HG02571 (cell line): ENCODE results near the gene HS1BP3.

Experiments used
- ATAC-seq: cut with Tn5 transposase; IDR thresholded peaks from one replicate; pipeline ENCODE4 v1.9.1; 2021; ENCODE audit warnings: mild to moderate bottlenecking, moderate library complexity; ENCODE audit not compliant: unreplicated experiment

HS1BP3 gene

DNA sequence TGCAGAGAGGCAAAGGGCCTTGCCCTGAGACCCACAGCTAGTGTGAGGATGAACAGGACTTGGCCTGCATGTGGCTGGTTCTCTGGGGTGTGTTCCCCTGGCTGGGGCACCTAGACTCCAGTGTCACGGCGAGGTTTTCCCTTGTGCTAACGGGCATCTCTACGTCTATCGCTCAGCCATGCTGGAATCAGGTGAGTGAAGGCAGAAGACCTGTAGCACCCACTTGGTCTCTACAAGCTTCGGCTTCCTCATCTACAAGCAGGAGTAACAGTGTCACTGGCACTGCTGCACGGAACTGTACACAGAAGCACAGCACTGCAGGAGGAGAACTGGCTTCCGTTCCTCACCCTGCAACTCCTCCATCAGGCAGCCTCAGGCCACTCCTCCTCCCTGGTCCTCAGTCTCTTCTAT, 30.6 kb downstream of the HS1BP3 start:
- no peak for ATAC-seq

DNA sequence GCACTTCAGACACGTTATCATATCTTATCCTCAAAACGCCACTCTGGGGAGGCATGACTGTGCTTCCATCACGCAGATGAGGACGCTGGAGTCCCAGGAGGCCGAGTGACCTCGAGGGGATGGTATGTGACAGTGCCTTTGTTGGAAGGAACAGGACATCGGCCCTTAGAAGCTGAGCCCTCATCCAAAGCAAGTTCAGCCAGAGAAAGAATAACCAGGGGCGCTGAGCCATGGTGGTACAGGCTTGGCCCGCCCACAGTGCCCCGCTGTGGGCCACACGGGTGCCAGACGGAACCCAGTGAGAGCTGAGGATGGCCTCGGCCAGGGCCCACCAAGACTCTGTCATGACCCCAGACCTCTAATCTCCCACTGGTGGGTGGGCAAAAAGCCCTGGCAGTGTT, 31.3 kb downstream of the HS1BP3 start:
- ATAC-seq: no peak

DNA sequence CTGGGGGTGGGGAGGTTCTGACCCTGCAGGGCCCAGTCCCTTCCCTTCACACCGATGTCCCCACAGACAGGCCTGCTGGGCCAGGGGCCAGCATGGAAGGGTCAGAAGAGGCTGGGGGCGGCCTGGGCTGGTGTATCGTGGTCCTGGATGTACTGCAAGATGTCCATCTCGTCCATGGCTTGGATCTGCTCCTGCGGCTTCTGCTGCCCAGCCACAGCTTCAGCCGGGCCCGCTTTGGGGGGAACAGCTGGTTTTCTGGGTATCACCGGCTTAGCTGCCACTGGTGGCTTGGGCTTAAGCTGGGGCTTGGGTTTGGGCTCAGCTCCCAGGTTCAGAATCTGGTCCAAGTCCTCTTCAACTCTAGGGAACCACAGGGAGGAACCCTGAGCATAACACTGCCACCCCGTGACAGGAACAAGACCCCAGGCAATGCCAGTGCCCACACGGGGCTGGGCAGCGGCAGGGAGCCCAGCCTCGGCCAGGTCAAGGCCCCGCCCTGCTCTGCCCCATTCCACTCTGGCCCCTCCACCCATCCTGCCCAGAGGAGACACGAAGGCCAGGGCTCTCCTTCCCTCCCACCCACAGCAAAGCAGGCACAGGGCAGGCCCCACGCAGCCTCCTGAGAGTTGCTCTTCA, 31.9 kb downstream of the HS1BP3 start:
- no peak for ATAC-seq

DNA sequence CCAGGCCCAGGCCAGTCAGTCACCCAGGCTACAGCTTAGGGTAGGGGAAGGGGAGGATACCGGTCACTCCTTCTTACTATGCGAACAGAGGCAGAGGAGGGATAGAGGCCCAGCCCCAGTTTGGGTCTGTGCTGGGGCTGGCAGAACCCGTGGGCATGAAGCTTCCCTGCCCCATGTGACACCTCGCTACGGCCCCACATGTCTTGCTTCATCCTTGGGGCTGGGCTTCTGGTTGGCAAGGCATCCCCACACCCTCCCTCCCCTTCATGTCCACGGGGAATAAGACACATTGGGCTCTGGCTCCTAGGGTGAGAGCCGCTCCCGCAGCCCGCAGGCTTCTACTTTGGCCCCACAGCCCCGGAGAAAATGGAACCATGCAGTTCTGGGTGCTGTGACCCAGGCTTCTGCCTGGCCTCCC, 32.4 kb downstream of the HS1BP3 start:
- no peak for ATAC-seq

DNA sequence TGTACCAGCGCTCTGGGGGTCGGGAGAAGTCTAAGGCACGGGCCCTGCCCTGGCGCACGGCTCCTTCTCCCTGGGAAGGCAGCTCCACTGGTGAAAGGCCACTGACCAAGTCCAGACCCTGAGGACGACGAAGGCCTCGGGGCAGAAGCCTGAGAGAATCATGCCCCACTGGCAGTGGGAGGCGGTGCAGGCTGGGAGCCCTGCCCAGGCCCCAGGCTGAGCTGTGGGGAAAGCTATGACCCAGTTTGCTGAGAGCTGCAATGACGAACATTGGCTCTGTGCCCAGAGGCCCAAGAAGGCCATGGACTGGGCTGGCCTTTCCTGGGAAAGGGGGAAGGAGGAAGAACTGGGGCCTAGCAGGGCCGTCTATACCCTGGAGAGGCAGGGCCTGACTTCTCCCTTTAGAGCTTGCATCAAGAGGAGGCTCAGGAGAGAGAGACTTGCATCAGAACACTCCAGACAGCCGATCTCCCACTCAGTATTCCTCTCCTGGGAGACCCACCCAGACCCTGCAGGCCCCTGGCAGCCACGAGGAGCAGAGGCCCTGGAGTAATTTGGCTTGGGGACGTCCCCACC, 32.9 kb downstream of the HS1BP3 start:
- ATAC-seq: no peak

DNA sequence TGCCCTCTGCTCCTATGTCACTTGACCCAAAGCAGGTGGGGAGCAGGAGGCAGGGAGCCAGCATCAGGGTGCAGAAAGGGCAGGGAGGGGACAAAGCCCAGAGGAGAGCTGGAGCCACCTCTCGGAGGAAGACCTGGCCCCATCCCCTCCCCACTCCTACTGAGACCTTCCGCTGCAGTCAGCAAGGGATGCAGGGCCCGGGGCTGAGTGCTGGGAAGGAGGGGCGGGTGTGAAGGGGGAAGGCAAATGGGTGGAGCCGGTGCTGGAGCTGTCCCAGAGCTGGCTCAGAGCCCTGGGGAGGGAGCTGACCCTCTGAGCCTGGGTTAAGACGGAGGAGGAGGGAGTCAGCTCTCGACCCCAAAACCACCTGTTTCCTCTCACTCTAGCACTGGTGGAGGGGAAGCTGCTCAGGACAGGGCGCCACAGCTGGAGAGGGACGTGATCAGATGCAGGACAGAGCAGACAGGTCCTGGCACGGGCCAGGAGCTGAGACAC, 33.8 kb downstream of the HS1BP3 start:
- ATAC-seq: no peak

DNA sequence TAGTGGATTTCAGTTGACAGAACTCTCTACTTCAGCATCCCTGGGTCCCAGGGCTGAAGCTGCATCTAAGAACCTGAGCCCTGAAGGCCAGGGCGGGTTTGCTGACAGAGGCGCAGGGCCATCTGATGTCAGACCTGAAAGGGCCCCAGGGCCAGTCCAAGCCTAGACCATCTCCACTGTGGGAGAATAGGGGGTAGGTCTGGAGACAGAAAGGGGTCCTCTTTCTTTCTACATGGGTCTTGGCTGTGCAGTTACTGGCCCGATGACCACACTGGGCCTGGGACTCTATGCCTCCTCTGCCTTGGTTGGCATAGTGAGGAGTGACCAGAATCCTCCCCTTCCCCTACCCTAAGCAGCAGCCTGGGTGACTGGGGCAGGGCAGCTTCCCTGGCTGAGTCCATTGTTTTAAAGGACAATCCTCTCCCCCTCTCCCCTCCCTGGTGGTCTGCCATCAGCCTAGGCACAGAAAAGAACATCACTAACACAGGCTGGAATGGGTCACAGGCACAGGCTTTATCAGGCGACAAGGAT, 34.5 kb downstream of the HS1BP3 start:
- no peak for ATAC-seq

DNA sequence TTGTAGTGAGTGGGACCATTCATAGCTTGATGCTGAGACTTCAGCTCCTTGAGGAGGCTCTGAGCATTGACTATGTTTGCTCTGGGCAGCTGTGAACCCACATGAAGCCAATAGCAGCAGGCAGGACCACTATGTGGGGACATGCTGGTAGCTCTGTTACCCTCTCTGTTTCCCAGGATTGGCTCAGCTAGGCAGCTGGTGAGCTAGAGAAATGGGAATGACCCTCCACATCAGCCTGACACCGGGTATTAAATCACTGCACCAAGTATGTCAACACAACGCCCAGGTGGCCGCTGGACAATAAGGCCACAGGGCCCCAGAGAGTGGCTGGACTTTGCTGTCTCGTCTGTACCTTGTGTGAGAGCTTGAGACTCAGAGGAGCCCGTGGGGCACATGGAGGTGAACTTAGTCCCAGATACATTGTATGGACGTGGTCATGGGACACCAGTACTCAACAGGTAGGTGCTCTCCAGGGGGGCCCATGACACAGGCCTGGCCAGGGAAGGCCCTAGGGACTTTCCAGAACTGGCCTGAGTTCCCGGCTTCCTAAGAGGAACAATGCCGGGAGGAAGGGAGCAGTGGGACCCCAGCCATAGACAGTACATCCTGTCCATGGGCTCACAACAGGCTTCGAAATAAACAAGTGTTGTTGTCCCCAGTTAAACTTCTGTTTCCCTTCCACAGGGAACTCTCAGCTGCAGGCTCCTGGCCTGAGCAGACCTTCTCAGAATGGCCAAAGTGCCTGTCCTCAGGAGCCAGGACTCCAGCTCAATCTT, 35.2 kb downstream of the HS1BP3 start:
- ATAC-seq: no peak

DNA sequence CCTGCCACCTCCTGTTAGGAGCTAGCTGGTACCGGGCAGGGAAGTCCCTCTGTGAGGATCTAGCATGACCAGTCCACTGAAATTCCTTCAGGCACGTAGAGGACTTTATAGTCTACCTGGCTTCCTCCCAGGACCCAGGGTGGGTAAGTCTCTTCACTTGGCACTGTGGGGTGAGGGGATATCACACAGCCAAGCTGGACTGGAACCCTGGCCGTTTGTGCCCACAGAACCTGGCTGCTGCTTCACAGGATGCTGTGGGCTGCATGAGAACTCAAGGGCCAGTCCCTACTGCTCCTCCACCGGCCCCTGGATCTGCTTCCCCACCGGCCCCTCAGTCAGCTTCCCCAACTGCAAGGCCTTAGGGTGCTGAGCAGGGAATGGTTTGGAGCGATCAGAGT, 35.8 kb downstream of the HS1BP3 start:
- ATAC-seq: no peak

DNA sequence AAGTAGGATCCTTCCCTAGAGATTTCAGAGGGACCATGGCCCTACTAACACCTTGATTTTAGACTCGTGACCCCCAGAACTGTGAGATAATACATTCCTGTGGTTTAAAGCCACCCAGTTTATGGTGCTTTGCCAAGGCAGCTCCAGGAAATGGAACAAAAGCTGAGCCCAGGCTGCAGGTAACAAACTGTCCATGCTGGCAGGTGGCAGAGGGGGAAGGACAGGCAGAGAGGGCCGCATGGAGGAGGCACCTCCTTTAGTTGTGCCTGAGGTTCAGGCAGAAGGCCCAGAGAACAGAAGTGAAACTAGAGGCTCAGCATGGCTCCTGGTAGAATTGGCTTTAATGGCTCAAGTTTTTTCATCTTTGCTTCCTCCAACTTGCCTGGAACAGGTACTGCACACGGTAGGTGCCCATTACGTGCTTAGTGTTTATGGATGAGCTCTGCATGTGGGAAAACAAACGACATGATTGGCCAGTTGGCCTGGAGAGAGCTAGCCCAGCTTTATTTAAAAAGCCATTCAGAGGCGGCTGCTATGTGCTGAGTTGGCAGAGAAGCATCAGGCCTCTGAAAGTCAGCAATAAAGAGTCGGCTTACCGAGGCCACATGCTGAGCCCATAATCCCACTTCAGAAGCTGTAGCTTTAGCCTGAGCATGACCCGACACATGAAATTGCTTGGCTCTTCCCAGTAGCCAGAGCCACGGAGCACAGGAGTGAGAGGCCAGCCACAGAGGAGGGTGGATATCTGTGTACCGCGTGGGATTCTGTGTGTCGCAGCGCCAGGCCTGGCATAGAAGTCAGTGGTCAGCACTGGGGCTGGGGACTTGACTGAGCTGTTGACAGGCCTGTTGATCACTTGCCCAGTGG, 36.5 kb downstream of the HS1BP3 start:
- ATAC-seq: no peak

DNA sequence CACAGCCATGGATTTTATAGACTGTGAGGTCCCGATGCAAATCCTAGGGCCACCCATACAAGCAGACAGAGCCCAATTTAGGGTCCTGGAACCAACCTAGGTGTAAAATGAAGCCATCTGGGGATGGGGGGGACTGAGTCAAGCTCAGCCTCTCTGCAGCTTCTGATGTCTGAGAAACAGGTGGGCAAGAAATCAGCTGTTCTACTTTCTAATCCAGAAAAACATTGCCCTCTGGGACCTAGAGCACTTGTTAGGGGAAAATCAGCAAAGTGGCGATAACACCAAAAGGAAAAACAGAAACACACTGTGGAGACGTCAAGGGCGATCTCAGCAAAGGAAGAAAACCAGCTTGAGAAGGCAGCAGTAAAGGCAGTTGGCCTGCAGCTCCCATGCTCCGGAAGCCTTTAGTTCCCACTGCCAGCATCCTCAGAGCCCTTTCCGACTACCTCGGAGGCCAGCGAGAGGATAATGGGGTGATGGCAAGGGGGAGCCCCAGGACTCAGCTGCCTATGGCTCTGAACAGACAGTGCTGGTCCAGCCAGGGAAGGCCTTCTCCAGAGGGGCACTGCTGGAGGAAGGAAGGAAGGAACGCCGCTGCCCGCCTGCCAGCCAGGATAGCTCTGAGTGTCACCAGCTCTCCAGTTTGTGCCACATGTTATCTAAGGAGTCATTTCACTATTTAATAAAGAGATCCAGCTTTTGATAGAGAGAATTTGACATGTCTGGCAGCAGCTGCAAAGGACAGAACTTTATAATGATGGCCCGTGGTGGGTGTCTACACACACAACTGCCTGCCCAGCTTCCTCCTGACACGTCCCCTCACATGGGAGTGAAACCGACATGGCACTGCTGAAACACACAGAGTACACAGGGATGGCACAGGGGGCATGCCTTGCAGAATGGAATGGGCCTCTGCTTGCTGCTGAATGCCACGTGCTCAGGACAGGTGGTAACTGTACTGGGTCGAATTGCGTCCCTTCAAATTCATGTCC, 37.7 kb downstream of the HS1BP3 start:
- ATAC-seq: no peak

DNA sequence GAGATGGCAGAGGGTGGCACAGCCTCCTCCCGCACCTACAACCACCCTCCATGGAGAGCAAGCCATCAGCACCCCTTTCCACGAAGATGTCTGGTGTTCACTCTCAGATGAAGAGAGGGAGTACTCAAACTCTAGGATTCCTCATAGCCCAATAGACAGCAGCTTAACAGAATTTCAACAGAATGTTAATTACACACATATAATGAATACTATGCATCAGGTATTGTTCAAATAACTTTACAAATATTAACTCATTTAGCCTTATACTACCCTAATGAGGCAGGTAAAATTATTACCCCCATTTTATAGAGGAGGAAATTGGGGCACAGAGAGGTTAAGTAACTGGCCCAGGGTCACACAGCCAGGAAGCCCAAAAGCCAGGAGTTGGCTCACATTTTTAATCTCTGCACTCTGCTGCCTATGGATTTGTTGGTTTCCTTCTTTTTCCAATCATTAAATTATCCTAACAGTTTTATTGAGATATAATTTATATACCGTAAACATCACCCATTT, 39.0 kb downstream of the HS1BP3 start:
- ATAC-seq: no peak

DNA sequence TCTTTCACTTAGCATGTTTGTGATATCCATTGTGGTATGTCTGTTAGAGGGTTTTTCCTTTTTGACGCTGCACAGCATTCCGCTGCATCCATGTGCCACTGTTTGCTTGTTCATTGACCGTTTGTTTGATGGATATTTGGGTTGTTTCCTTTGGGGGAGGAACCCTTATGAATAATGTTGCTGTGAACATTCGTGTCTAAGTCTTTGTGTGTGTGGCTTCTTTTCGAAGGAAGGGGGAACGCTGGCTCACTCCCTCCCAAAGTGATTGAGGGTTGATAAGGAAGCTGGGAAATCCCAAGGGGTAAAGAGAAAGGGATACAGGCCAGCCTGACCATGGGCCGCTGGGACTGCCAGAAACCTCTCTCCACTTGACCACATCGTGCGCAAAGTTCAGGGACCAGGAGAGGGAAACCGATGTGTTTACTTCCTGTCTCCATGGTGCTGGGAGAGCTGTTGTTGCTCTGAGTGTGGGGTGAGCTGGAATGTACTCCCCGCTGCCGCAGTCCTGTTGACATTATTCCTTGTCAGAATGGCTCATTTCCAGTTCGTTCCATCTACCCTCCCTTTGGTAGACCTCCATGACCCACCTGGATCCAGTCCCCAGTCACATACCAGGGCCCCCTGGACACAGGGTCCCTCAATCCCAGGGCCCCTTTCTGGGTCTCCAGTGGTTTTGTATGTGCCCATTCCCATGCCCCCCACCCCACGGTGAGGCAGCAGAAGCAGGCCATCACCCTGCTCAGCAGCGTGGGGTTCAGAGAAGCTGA, 39.6 kb downstream of the HS1BP3 start:
- ATAC-seq: no peak

DNA sequence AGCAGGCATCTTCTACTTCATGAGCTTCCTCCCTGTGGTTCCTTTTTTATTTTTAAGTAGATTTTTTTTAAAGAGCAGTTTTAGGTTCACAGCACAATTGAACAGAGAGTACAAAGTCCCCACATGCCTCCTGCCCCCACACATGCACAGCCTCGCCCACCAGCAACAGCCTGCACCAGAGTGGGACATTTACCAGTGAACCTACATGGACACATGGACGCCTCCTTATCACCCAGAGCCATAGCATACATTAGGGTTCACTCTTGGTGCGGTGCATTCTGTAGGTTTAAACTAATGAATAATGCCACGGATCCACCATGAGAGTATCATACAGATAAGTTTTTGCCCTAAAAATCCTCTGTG, 40.9 kb downstream of the HS1BP3 start:
- ATAC-seq: no peak

DNA sequence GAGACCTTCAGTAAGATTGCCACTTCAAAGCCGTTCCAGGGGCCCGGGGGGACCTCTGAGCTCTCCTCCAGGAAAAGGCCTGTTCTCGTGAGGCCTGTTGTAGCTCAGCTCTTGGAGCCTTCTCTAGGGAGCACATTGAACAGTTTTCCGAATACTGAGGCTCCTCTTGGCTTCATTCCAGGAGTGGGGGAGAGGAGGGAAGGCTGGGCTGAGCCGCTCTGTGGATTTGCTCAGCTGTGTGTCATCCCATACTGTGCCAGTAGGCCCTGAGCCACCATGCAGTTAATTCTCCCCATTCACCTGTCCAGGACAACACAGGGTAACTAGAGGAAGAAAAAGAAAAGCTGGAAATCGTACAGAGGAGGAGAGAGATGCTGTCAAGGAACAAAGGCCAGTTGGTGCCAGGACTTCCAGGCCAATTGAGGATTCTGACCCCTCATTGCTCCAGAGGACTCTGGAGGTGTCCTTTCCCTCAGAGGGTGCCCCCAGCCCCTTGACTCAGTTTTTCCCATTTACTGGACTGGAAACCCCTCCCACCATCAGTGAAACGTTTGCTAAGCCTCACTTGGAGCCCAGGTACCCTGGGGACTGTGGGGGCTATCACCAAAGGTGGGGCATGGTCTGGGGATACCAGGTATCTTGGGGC, 41.4 kb downstream of the HS1BP3 start:
- ATAC-seq: no peak

DNA sequence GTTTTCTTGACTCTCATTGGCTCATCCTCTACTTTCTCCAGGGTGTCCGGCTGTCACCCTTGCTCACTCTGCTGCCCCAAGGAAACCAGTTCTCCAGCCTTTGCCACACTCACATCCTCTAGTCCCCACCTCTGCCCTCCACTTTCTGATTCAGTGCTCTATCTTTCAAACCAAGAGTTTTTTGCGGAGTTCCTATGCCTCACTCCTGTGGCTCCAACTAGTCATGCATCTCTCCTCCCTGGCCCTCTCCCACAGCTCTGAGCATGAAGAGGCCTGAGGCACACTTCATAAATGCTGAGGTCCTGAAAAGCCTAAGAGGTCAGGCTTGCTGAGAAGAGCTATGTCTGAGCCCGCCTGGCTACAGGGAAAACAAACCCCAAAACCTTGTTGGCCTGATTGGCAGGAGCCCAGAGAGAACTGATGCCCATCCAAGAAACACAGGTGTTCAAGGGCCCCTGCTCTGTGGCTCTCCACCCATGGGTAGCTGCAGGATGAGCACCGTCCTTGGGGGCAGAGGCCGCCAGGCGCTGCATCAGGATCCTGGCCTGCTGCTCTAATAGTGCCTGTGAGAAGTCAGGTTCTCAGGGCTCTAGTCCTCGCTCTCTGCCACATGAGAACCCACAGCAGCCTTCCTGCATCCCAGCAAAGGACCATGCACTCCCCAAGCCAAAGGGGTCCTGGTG, 42.1 kb downstream of the HS1BP3 start:
- ATAC-seq: no peak

DNA sequence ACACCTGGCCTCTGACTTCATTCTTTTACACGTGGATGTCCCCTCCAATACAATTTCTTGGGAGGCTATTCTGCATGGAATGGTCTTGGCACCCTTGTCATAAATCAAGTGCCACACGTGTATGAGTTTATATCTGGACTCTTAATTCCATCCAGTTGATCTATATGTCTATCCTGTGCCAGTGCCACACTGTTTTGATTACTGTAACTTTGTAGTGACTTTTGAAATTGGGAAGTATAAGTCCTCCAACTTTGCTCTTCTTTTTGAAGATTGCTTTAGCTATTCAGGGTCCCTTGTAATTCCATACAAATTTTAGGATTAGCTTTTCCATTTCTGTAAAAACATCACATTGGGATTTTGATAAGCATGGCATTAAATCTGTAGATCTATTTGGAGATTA, 43.5 kb downstream of the HS1BP3 start:
- ATAC-seq: no peak

DNA sequence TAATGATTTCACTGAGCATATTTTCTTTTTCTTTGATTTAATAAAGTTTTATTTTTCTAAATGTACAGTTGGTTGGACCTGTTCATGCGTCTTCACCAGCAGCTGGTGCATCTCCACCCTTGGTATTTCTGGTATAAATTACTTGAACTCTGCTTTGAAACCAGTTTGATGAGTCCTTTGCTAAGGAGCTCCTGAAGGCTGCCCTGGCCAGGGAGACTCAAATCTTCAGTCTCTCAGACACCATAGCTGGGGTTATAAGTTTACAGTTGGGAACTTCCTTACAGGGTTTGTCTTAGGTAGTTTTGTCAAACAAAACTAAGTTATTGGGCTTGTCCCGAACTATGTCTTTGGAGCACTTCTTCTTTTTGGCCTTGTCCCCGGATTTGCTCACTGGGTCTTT, 44.7 kb downstream of the HS1BP3 start:
- no peak for ATAC-seq
